Upper lobe of right lung (tissue), 1 donor: ENCODE results near the gene RAD51B. TPM values are rescaled to one million over a fixed set of nuclear protein-coding genes. Genes with fewer than 3 reads are reported as not detected.

ENCODE experiments used
- ATAC-seq: fragments of 200-7000 bp; cut with Tn5 transposase; one replicate; pipeline ENCODE4 v1.9.1; 2020; ENCODE audit warnings: mild to moderate bottlenecking, moderate library complexity
- DNase-seq: peaks from one replicate; pipeline ENCODE4 v3.0.0-alpha.2; 2020
- H3K27ac ChIP-seq: fragments of 200-600 bp; one replicate; pipeline ENCODE4 v1.8.0; 2022
- H3K27me3 ChIP-seq: fragments of 200-600 bp; one replicate; pipeline ENCODE4 v1.8.0; 2022; ENCODE audit warnings: mild to moderate bottlenecking
- H3K36me3 ChIP-seq: fragments of 200-600 bp; one replicate; pipeline ENCODE4 v1.8.0; 2022
- H3K4me1 ChIP-seq: fragments of 200-600 bp; one replicate; pipeline ENCODE4 v1.8.0; 2022
- H3K4me3 ChIP-seq: fragments of 200-600 bp; one replicate; pipeline ENCODE4 v1.8.0; 2022; ENCODE audit warnings: mild to moderate bottlenecking
- H3K9me3 ChIP-seq: fragments of 200-600 bp; one replicate; pipeline ENCODE4 v1.8.0; 2022
- CTCF ChIP-seq: fragments of 200-600 bp; IDR thresholded peaks from one replicate; pipeline ENCODE4 v1.8.0; 2022; ENCODE audit warnings: antibody characterized with exemption
- intact Hi-C: fragments of 100-400 bp; cut with DNase I; formaldehyde crosslinking; loops from one replicate; pipeline ENCODE4 v1.11.0; 2022
- total RNA-seq: library from RNA; stranded (reverse); fragmentation: NEBNext Ultra II Directional; extraction: Animal tissue kit (Norgen Biotek cat#: 25700); gene quantifications from one replicate; pipeline ENCODE4 v1.2.1, GENCODE V29; 2021
- donor health status: DM: no; HTN: yes; CAD: no; lungs with severe emphysema.

RAD51B gene
- total RNA-seq, 1 donor from 2014 or later, result 11.5 TPM

- Histone ChIP-seq H3K27ac (no peak overlapping the region), H3K9me3 (peaks cover 4% of the 10 kb centered on the region), H3K36me3 (no peaks in the 10 kb centered on the region), H3K4me3 (no peak overlapping the region), H3K4me1 (peaks cover 3% of the 10 kb centered on the region), H3K27me3 (no peaks in the 10 kb centered on the region)
- DNase-seq (no peak), ATAC-seq (no peak)
- TF ChIP-seq CTCF, result no peak
- intact Hi-C loops, result no loop called here
These were observed 287.3 kb downstream of the RAD51B start for GRCh38 chr14:68106905-68107304.

GRCh38 chr14:68109132-68109900 is 289.7 kb downstream of the RAD51B start:
- H3K9me3 ChIP-seq, result no peaks in the 10 kb centered on the region
- H3K27ac ChIP-seq, result no peak overlapping the region
- ATAC-seq (no peak), DNase-seq (no peak)
- no peak for TF ChIP-seq CTCF
- H3K27me3 ChIP-seq, result no peaks in the 10 kb centered on the region
- H3K4me1 ChIP-seq, result peaks cover 3% of the 10 kb centered on the region
- H3K4me3 ChIP-seq, result no peak overlapping the region
- no peaks in the 10 kb centered on the region for H3K36me3 ChIP-seq
- intact Hi-C loops, result no loop called here

- Histone ChIP-seq H3K9me3 (no peaks in the 10 kb centered on the region), H3K27me3 (no peaks in the 10 kb centered on the region), H3K4me3 (no peak overlapping the region), H3K4me1 (peaks cover 3% of the 10 kb centered on the region), H3K36me3 (no peaks in the 10 kb centered on the region), H3K27ac (no peak overlapping the region)
- no peak for TF ChIP-seq CTCF
- no peak for ATAC-seq
- no peak for DNase-seq
- intact Hi-C loops, result no loop called here
These were observed 291.7 kb downstream of the RAD51B start for GRCh38 chr14:68111097-68111852.

GRCh38 chr14:68111853-68112270 is 292.3 kb downstream of the RAD51B start:
- peaks cover 3% of the 10 kb centered on the region for H3K4me1 ChIP-seq
- intact Hi-C loops, result no loop called here
- no peak for TF ChIP-seq CTCF
- H3K27me3 ChIP-seq, result no peaks in the 10 kb centered on the region
- no peak for DNase-seq
- H3K9me3 ChIP-seq, result no peaks in the 10 kb centered on the region
- no peak overlapping the region for H3K27ac ChIP-seq
- ATAC-seq, result no peak
- H3K4me3 ChIP-seq, result no peak overlapping the region
- no peaks in the 10 kb centered on the region for H3K36me3 ChIP-seq

GRCh38 chr14:68112442-68112841 is 292.9 kb downstream of the RAD51B start:
- H3K27ac ChIP-seq, result no peak overlapping the region
- intact Hi-C loops, result no loop called here
- peaks cover 3% of the 10 kb centered on the region for H3K4me1 ChIP-seq
- DNase-seq, result no peak
- no peaks in the 10 kb centered on the region for H3K27me3 ChIP-seq
- H3K36me3 ChIP-seq, result no peaks in the 10 kb centered on the region
- no peak overlapping the region for H3K4me3 ChIP-seq
- TF ChIP-seq CTCF, result no peak
- ATAC-seq, result no peak
- no peaks in the 10 kb centered on the region for H3K9me3 ChIP-seq
